Pancreas (tissue), 10 donors: ENCODE results near the gene WDR70. TPM values are rescaled to one million over a fixed set of nuclear protein-coding genes. Genes with fewer than 3 reads are reported as not detected.

Experiments
- ATAC-seq, 4 donors: fragments of 200-7000 bp; cut with Tn5 transposase; one replicate each; pipeline versions ENCODE4 v1.8.0 to v1.9.1; 2020; ENCODE audit warnings: mild to moderate bottlenecking in 4 of 4, moderate library complexity in 4 of 4
- DNase-seq, 6 donors: peaks; one replicate each; pipeline ENCODE4 v3.0.0-alpha.2; 2020
- FAIRE-seq: peaks from 2 replicates; lab custom pipeline; 2012; peaks lifted over from hg19 to GRCh38; lab: Jason Lieb, UNC
- H3K27ac ChIP-seq, 4 donors: fragments of 200-600 bp; sonication (generic); 1 replicate in 3 of 4; 2 replicates in 1 of 4; pipeline versions ENCODE4 v1.5.0 to v1.8.0; 2020
- H3K27me3 ChIP-seq, 4 donors: fragments of 200-600 bp; one replicate each; pipeline ENCODE4 v1.8.0; 2021
- H3K36me3 ChIP-seq, 3 donors: fragments of 200-600 bp; sonication (generic) in 1 of 3; one replicate each; pipeline versions ENCODE4 v1.5.0 to v1.8.0; 2020 to 2021
- H3K4me1 ChIP-seq, 3 donors: fragments of 200-600 bp; one replicate each; pipeline ENCODE4 v1.8.0; 2021
- H3K4me3 ChIP-seq, 4 donors: fragments of 200-600 bp; sonication (generic) in 2 of 4; one replicate each; pipeline versions ENCODE4 v1.5.0 to v1.8.0; 2020 to 2021
- H3K9me3 ChIP-seq, 4 donors: fragments of 200-600 bp; one replicate each; pipeline ENCODE4 v1.8.0; 2021
- CTCF ChIP-seq, 4 donors: fragments of 200-600 bp; sonication (generic) in 3 of 4; IDR thresholded peaks; one replicate each; pipeline versions ENCODE4 v1.5.0 to v1.8.0; 2021; ENCODE audit warnings: antibody characterized with exemption in 4 of 4
- WGBS, 2 donors: extraction: QIAGEN DNeasy Blood & Tissue Kit; methylation state at CpG; one replicate each; pipeline ENCODE4 v1.1.7; 2013; 5-methylcytosine and 5-hydroxymethylcytosine counted together
- intact Hi-C, 3 donors: fragments of 100-400 bp; cut with DNase I; formaldehyde crosslinking; loops; one replicate each; pipeline versions ENCODE4 v1.11.1 to v1.14.2; 2022
- polyA plus RNA-seq, 2 donors: library from polyadenylated mRNA; stranded (reverse); fragments of 200-250 nt; gene quantifications; one replicate each; pipeline ENCODE4 v1.2.3, GENCODE V29; 2013
- total RNA-seq, 6 donors: library from RNA; stranded (reverse); fragmentation: NEBNext Ultra II Directional in 4 of 6; extraction: Animal tissue kit (Norgen Biotek cat#: 25700) in 4 of 6; gene quantifications; one replicate each; pipeline versions ENCODE4 v1.2.1 to v1.2.4, GENCODE V29; 2021 to 2023
- donor health status: healthy with polysubstance abuse.
- donor health status: DM: no; HTN: no; CAD: no; lungs with moderate emphysema.
- donor health status: DM: no; HTN: no; CAD: no.
- donor health status: control.
- donor health status: control.
- donor health status: Bipolar disorder and iron deficiency.
- donor health status: DM: yes; HTN: yes; CAD: no.
- donor health status: DM: no; HTN: no; CAD: no.
- donor health status: DM: no; HTN: no; CAD: no.
- donor health status: DM: yes; HTN: yes; CAD: no.

WDR70 gene
- total and polyA plus RNA-seq, 8 donors = 10.7 to 24.3 (median 15.6) TPM

- Histone ChIP-seq H3K4me1 (no peaks in the 10 kb centered on the region), H3K27ac (no peak overlapping the region), H3K4me3 (no peak overlapping the region), H3K9me3 (no peaks in the 10 kb centered on the region), H3K27me3 (no peaks in the 10 kb centered on the region), H3K36me3 (no peaks in the 10 kb centered on the region)
- FAIRE-seq (no peak), ATAC-seq (no peak), DNase-seq (no peak)
- TF ChIP-seq CTCF (IDR thresholded peaks at IDR 0.05) = no peak
- intact Hi-C loops = loop anchor here in 1 of 3 donors (10.0 kb wide), 1 partner anchor 145 kb away; no protein-coding TSS in a partner anchor
These were observed 170.3 kb downstream of the WDR70 start for GRCh38 chr5:37549411-37549810.

- Histone ChIP-seq H3K9me3 (no peaks in the 10 kb centered on the region), H3K27me3 (no peaks in the 10 kb centered on the region), H3K4me1 (no peaks in the 10 kb centered on the region), H3K36me3 (no peaks in the 10 kb centered on the region), H3K4me3 (no peak overlapping the region), H3K27ac (no peak overlapping the region)
- 93 to 95% methylated on average over 3 of the region's 3 CpGs for WGBS, 2 donors
- FAIRE-seq = no peak
- intact Hi-C loops = no loop called here
- no peak for TF ChIP-seq CTCF (IDR thresholded peaks at IDR 0.05)
- no peak for DNase-seq
- ATAC-seq = no peak
These were observed 173.0 kb downstream of the WDR70 start for GRCh38 chr5:37552161-37552560.

- FAIRE-seq = no peak
- no peak overlapping the region for H3K27ac ChIP-seq
- WGBS, 2 donors = 70% methylated on average over 9 of the region's 9 CpGs
These were observed 173.9 kb downstream of the WDR70 start for GRCh38 chr5:37552770-37553719.

GRCh38 chr5:37553720-37554404 lies 174.7 kb downstream of the WDR70 start:
- no peak for TF ChIP-seq CTCF (IDR thresholded peaks at IDR 0.05)
- ATAC-seq (peak in 1 of 4 donors; percentile 27), DNase-seq (no peak), FAIRE-seq (no peak)
- Histone ChIP-seq H3K4me1 (no peaks in the 10 kb centered on the region), H3K9me3 (no peaks in the 10 kb centered on the region), H3K36me3 (no peaks in the 10 kb centered on the region), H3K27me3 (no peaks in the 10 kb centered on the region), H3K27ac (no peak overlapping the region), H3K4me3 (no peak overlapping the region)
- intact Hi-C loops = no loop called here
- 93 to 96% methylated on average over 2 of the region's 2 CpGs for WGBS, 2 donors

More at GRCh38 chr5:37552770-37553719, 173.9 kb downstream of the WDR70 start:
- TF ChIP-seq CTCF (IDR thresholded peaks at IDR 0.05) = no peak
- Histone ChIP-seq H3K36me3 (no peaks in the 10 kb centered on the region), H3K27me3 (no peaks in the 10 kb centered on the region), H3K4me1 (no peaks in the 10 kb centered on the region), H3K9me3 (no peaks in the 10 kb centered on the region), H3K4me3 (no peak overlapping the region)
- no peak for DNase-seq
- ATAC-seq = peak in 1 of 4 donors; percentile 52
- intact Hi-C loops = no loop called here
